GM12801 (cell line): Measurements from ENCODE around the gene SAMD8.

ENCODE experiments used
- CTCF ChIP-seq: IDR thresholded peaks from one replicate; pipeline ENCODE4 v1.5.1; 2011; ENCODE audit warnings: control low read depth; ENCODE audit not compliant: insufficient read length; ENCODE audit errors: extremely low read depth

SAMD8 gene

GRCh38 chr10:75111907-75112679 is 637 bp downstream of the SAMD8 start:
- no peak for TF ChIP-seq CTCF

- TF ChIP-seq CTCF: no peak
Observed at GRCh38 chr10:75115137-75115536, 3.7 kb downstream of the SAMD8 start.

- no peak for TF ChIP-seq CTCF
Observed at GRCh38 chr10:75117995-75118394, 6.5 kb downstream of the SAMD8 start.

- TF ChIP-seq CTCF: no peak
Observed at GRCh38 chr10:75121322-75121721, 9.9 kb downstream of the SAMD8 start.

- no peak for TF ChIP-seq CTCF
Observed at GRCh38 chr10:75122505-75122904, 11.0 kb downstream of the SAMD8 start.

GRCh38 chr10:75123088-75123682 is 11.7 kb downstream of the SAMD8 start:
- no peak for TF ChIP-seq CTCF

- no peak for TF ChIP-seq CTCF
Observed at GRCh38 chr10:75126277-75126676, 14.8 kb downstream of the SAMD8 start.
